Fibroblast of the aortic adventitia (primary cell): ENCODE data around the gene MAU2. TPM values are rescaled to one million over a fixed set of nuclear protein-coding genes. Genes with fewer than 3 reads are reported as not detected.
"Not testable (repeated sequence)": the region's sequence is repeated elsewhere in the genome, so short reads cannot be mapped to it uniquely, and the experiment has no call there.

Source experiments
- DNase-seq: peaks from one replicate; pipeline ENCODE4 v3.0.0-alpha.2; 2010; ENCODE audit warnings: low read depth
- H3K4me3 ChIP-seq: 2 replicates; pipeline ENCODE4 v1.5.1; 2011; ENCODE audit warnings: low read depth, mild to moderate bottlenecking, control low read depth, low read length, moderate library complexity
- CTCF ChIP-seq: IDR thresholded peaks from 2 replicates; pipeline ENCODE4 v1.5.1; 2011; ENCODE audit warnings: mild to moderate bottlenecking, low read length, control low read depth, inconsistent platforms; ENCODE audit not compliant: insufficient read depth
- total RNA-seq: library from RNA; depleted of rRNA; stranded (reverse); fragments of >200 nt; gene quantifications from 2 replicates; pipeline ENCODE4 v1.2.3, GENCODE V29; 2012; ENCODE audit warnings: low replicate concordance

Gene MAU2
- total RNA-seq, 1 donor, result 34.6 TPM

DNA sequence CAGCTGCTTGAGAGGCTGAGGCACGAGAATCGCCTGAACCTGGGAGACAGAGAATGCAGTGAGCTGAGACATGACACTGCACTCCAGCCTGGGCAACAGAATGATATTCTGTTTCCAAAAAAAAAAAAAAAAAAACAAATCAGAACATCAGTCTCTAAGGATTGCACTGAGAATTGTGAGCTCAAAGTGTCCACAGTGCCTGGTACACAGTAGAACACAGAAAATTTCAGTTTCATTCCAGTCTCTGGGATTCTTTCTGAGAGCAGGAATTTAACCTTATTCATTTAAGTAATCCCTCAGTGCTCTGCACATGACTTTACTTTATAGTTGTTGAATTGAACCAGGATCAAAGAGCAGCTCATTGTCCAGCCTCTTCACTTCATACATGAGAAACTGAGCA is 58.9 kb downstream of the MAU2 start:
- no peak for TF ChIP-seq CTCF
- DNase-seq, result no peak
- H3K4me3 ChIP-seq, result no peak overlapping the region

DNA sequence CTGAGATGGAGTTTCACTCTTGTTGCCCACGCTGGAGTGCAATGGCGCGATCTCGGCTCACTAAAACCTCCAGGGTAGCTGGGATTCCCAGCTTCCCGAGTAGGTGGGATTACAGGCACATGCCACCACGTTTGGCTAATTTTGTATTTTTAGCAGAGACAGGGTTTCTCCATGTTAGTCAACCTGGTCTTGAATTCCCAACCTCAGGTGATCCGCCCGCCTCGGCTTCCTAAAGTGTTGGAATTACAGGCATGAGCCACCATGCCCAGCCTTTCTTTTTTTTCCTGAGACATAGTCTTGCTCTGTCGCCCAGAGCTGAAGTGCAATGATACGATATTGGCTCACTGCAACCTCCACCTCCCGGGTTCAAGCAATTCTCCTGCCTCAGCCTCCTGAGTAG is 59.7 kb downstream of the MAU2 start:
- not testable (repeated sequence) for DNase-seq

GRCh38 chr19:19381007-19381926 is 60.6 kb downstream of the MAU2 start:
- DNase-seq, result no peak
- no peak for TF ChIP-seq CTCF
- H3K4me3 ChIP-seq, result no peak overlapping the region

More for the DNA sequence above, 59.7 kb downstream of the MAU2 start:
- not testable (repeated sequence) for H3K4me3 ChIP-seq

GRCh38 chr19:19382118-19382517 is 61.5 kb downstream of the MAU2 start:
- H3K4me3 ChIP-seq, result no peak overlapping the region
- DNase-seq, result no peak
- TF ChIP-seq CTCF, result no peak

- no peak for TF ChIP-seq CTCF
- peak overlapping the region; percentile 65 for H3K4me3 ChIP-seq
- DNase-seq, result no peak
Measured at GRCh38 chr19:19384486-19384885, 63.9 kb downstream of the MAU2 start.

DNA sequence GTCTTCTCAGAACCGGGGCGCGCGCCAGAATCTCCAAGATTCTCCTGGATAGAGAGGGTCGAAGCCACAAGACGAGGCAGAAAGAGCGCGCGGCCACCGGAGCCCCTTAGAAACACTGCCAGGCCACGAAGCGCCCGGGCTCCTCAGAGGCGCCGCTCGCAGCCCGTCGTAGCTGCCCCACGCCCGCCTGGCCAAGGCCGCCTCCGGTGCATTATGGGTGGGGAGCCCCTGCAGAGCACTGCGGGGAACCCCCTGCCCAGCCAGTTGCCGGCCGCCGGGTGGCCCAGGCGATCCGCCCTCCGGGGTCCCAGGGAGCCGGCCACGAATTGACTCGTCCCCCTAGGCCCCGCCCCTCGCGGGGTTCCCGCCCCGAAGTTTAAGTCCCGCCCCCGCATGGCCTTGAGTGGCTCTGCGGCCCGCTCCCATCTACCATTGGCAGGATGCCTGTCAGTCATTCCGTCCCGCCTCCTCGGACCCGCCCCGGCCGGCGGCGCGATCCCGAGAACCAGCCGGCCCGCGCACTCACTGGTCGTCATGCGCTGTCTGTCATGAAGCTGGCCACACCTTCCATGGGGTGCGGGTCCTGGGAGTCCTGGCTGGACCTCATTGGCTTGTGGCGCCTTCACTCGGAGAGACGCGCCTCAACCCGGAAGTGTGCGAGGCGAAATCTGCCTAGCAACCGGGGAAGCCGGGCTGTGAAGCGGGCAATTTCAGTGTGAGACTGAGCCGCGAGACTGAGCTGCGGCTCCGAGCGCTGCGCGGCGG is 64.7 kb downstream of the MAU2 start:
- peak overlapping the region; percentile 80 for H3K4me3 ChIP-seq
- peak; percentile 18 for TF ChIP-seq CTCF
- DNase-seq, result peak; percentile 99
